GM12878 (cell line): ENCODE results near the gene HSPA4. TPM values are rescaled to one million over a fixed set of nuclear protein-coding genes. Genes with fewer than 3 reads are reported as not detected.

Experiments
- ATAC-seq: fragments of 200-7000 bp; cut with Tn5 transposase; 3 replicates; pipeline ENCODE4 v1.9.1; 2020; ENCODE audit warnings: mild to moderate bottlenecking, moderate library complexity
- BruUV-seq: library from RNA; stranded (reverse); fragments of 400-500 nt; replicated peaks from 2 replicates; lab custom pipeline; 2021; lab: Mats Ljungman, UMichigan
- CTCF ChIA-PET: fragments of 300-600 bp; sonication (Branson Sonifier 250); formaldehyde crosslinking; extraction: SDS; loops from one replicate; lab custom pipeline; 2021; ENCODE audit warnings: inconsistent platforms; lab: Yijun Ruan, JAX
- POLR2A ChIA-PET: fragments of 350-600 bp; formaldehyde crosslinking; extraction: SDS; loops from one replicate; lab custom pipeline; 2021; ENCODE audit warnings: inconsistent platforms; lab: Charles Lee
- RAD21 ChIA-PET: fragments of 300-600 bp; sonication (Branson Sonifier 250); formaldehyde crosslinking; loops from one replicate; lab custom pipeline; 2023; ENCODE audit warnings: antibody characterized with exemption; ENCODE audit not compliant: unreplicated experiment; lab: Charles Lee
- SMC1A ChIA-PET: fragments of 300-600 bp; sonication (Branson Sonifier 250); formaldehyde crosslinking; loops from one replicate; lab custom pipeline; 2023; ENCODE audit not compliant: unreplicated experiment, uncharacterized antibody; lab: Charles Lee
- DNase-seq: peaks from one replicate; pipeline ENCODE4 v3.0.0-alpha.2; 2011; ENCODE audit warnings: low read depth, low spot score
- FAIRE-seq: peaks from 3 replicates; lab custom pipeline; 2011; peaks lifted over from hg19 to GRCh38; lab: Jason Lieb, UNC
- H2AFZ ChIP-seq: 2 replicates; pipeline ENCODE4 v1.6.0; 2011; ENCODE audit warnings: low read depth, low read length, control low read depth; ENCODE audit not compliant: control insufficient read depth
- H3K27ac ChIP-seq: 2 replicates; pipeline ENCODE4 v1.5.1; 2011; ENCODE audit warnings: control low read depth; ENCODE audit not compliant: control insufficient read depth, insufficient read depth
- H3K27me3 ChIP-seq, 2 experiments: replicated peaks in 1 of 2; 2 replicates each; pipeline versions ENCODE4 v1.6.0 to v1.6.1; 2011; ENCODE audit warnings: low read length in 1 of 2; ENCODE audit not compliant: control insufficient read depth in 2 of 2, insufficient read depth in 2 of 2
- H3K36me3 ChIP-seq, 2 experiments: 2 replicates each; pipeline ENCODE4 v1.5.1; 2011; ENCODE audit warnings: low read length in 1 of 2; ENCODE audit not compliant: control insufficient read depth in 2 of 2, insufficient read depth in 2 of 2
- H3K4me1 ChIP-seq: 2 replicates; pipeline ENCODE4 v1.6.1; 2011; ENCODE audit warnings: mild to moderate bottlenecking, low read length, moderate library complexity, mixed read lengths; ENCODE audit not compliant: control insufficient read depth, insufficient read depth
- H3K4me2 ChIP-seq: 2 replicates; pipeline ENCODE4 v1.6.0; 2011; ENCODE audit warnings: control low read depth; ENCODE audit not compliant: control insufficient read depth, insufficient read depth
- H3K4me3 ChIP-seq: fragments of 200-600 bp; sonication (generic); 2 replicates; pipeline ENCODE4 v1.5.1; 2016
- H3K79me2 ChIP-seq: 2 replicates; pipeline ENCODE4 v1.6.0; 2011; ENCODE audit warnings: low read length; ENCODE audit not compliant: control insufficient read depth, insufficient read depth
- H3K9ac ChIP-seq: 2 replicates; pipeline ENCODE4 v1.8.0; 2011; ENCODE audit warnings: low read length, control low read depth, mixed read lengths; ENCODE audit not compliant: control insufficient read depth, insufficient read depth
- H3K9me3 ChIP-seq: replicated peaks from 3 replicates; pipeline ENCODE4 v1.5.1; 2011; ENCODE audit warnings: mild to moderate bottlenecking, low read length; ENCODE audit not compliant: control insufficient read depth, insufficient read depth
- H4K20me1 ChIP-seq: 2 replicates; pipeline ENCODE4 v1.6.0; 2011; ENCODE audit not compliant: control insufficient read depth, insufficient read depth
- NFIC ChIP-seq: IDR thresholded peaks from 2 replicates; pipeline ENCODE4 v1.6.1; 2012; ENCODE audit warnings: low read depth, mild to moderate bottlenecking, inconsistent platforms, low read length, moderate library complexity
- ZZZ3 ChIP-seq: IDR thresholded peaks from 2 replicates; pipeline ENCODE4 v1.6.1; 2011; ENCODE audit warnings: low read depth; ENCODE audit not compliant: control insufficient read depth, insufficient read length
- WGBS: methylation state at CpG from one replicate; pipeline ENCODE4 v1.1.6; 2016; ENCODE audit warnings: low lambda C conversion rate; ENCODE audit not compliant: insufficient replicate concordance, insufficient coverage; ENCODE audit errors: missing lambda C conversion rate; 5-methylcytosine and 5-hydroxymethylcytosine counted together
- in situ Hi-C: fragments of 300-500 bp; cut with MboI; formaldehyde crosslinking; loops from 9 replicates; pipeline ENCODE4 v1.14.3; 2018; ENCODE audit warnings: mixed read lengths
- intact Hi-C: fragments of 100-400 bp; cut with micrococcal nuclease; formaldehyde crosslinking; loops from one replicate; pipeline ENCODE4 v1.14.2; 2022; ENCODE audit not compliant: unreplicated experiment
- polyA plus RNA-seq, 11 experiments: library from polyadenylated mRNA; depleted of rRNA in 4 of 11; unstranded in 6 of 11; stranded (reverse) in 5 of 11; fragments of >200 nt; fragmentation: Nextera tagmentation in 4 of 11; fragmentation: Illumina TruSeq in 1 of 11; extraction: Ambion mirVana in 4 of 11; extraction: Trizol in 1 of 11; gene quantifications; 1 replicate in 1 of 11; 2 replicates in 10 of 11; pipeline versions ENCODE4 v1.2.1 to v1.2.3, GENCODE V29; 2011 to 2016; ENCODE audit warnings: inconsistent platforms in 2 of 11, missing spikeins in 2 of 11, low read depth in 1 of 11
- total RNA-seq, 4 experiments: library from RNA; depleted of rRNA in 3 of 4; stranded (reverse); fragments of >200 nt in 3 of 4; fragmentation: Illumina TruSeq in 1 of 4; extraction: Trizol in 1 of 4; gene quantifications; 2 replicates each; pipeline versions ENCODE4 v1.2.1 to v1.2.3, GENCODE V29; 2013 to 2021
- TF ChIP-seq, protein P1 (sequence below): IDR thresholded peaks from 2 replicates; pipeline ENCODE4 v1.6.1; 2012; ENCODE audit warnings: mild to moderate bottlenecking, low read depth, low read length
- TF ChIP-seq, protein P2 (sequence below): IDR thresholded peaks from 2 replicates; pipeline ENCODE4 v1.6.1; 2011; ENCODE audit warnings: mild to moderate bottlenecking, low read depth, low read length, moderate library complexity; ENCODE audit not compliant: insufficient replicate concordance

HSPA4 gene
- total and polyA plus RNA-seq, 10 of the 15 experiments (the other 5 are each of a cell fraction or from before 2014, with no cell fraction given), result 61.6 to 234 (median 116) TPM

DNA sequence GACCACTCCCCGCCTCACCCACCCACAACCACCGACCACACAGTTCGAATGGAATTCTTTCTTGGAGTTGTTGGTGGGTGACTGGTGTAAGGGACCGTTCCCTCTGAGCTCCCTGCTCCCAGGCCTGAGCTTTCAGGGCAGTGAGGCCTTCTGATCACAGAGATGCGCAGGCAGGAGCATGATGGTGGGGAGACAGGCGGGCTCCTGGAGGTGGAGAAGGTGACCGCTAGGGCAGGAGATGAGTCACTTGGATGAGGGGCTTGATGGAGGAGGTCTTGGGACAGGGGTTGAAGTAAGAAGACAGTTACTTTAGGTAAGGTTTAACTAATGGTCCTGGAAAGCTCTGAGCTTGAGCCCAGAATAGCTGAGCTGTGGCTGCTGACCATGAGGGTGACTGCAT lies 88.5 kb downstream of the HSPA4 start:
- DNase-seq (no peak), FAIRE-seq (no peak), ATAC-seq (no peak)
- Histone ChIP-seq H3K27me3 (peaks cover 0 to 5% of the 10 kb centered on the region in 2 experiments; a peak in 3 of 4 replicates), H3K9me3 (no peaks in the 10 kb centered on the region; the same call in 2 of the 3 replicates), H3K36me3 (no peaks in the 10 kb centered on the region), H3K9ac (no peak overlapping the region), H3K4me2 (no peak overlapping the region), H3K79me2 (no peaks in the 10 kb centered on the region), H2AFZ (no peak overlapping the region), H3K27ac (no peak overlapping the region), H3K4me3 (no peak overlapping the region), H3K4me1 (no peaks in the 10 kb centered on the region), H4K20me1 (no peaks in the 10 kb centered on the region)
- 34% methylated on average over 7 of the region's 7 CpGs for WGBS
- ChIA-PET SMC1A (interaction anchor here (0.5 to 1.5 kb wide), 2 partner anchors 11 to 249 kb away, joined by 3 read pairs; no protein-coding TSS in a partner anchor), CTCF (interaction anchor here (0.6 to 0.8 kb wide), 2 partner anchors 29 to 202 kb away, joined by 3 read pairs; no protein-coding TSS in a partner anchor), POLR2A (no interaction called here), RAD21 (no interaction called here)
- no TSS peak for BruUV-seq
- intact Hi-C loops (no loop called here), in situ Hi-C loops (no loop called here)
- TF ChIP-seq, protein P1, sequence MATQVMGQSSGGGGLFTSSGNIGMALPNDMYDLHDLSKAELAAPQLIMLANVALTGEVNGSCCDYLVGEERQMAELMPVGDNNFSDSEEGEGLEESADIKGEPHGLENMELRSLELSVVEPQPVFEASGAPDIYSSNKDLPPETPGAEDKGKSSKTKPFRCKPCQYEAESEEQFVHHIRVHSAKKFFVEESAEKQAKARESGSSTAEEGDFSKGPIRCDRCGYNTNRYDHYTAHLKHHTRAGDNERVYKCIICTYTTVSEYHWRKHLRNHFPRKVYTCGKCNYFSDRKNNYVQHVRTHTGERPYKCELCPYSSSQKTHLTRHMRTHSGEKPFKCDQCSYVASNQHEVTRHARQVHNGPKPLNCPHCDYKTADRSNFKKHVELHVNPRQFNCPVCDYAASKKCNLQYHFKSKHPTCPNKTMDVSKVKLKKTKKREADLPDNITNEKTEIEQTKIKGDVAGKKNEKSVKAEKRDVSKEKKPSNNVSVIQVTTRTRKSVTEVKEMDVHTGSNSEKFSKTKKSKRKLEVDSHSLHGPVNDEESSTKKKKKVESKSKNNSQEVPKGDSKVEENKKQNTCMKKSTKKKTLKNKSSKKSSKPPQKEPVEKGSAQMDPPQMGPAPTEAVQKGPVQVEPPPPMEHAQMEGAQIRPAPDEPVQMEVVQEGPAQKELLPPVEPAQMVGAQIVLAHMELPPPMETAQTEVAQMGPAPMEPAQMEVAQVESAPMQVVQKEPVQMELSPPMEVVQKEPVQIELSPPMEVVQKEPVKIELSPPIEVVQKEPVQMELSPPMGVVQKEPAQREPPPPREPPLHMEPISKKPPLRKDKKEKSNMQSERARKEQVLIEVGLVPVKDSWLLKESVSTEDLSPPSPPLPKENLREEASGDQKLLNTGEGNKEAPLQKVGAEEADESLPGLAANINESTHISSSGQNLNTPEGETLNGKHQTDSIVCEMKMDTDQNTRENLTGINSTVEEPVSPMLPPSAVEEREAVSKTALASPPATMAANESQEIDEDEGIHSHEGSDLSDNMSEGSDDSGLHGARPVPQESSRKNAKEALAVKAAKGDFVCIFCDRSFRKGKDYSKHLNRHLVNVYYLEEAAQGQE, result no peak

DNA sequence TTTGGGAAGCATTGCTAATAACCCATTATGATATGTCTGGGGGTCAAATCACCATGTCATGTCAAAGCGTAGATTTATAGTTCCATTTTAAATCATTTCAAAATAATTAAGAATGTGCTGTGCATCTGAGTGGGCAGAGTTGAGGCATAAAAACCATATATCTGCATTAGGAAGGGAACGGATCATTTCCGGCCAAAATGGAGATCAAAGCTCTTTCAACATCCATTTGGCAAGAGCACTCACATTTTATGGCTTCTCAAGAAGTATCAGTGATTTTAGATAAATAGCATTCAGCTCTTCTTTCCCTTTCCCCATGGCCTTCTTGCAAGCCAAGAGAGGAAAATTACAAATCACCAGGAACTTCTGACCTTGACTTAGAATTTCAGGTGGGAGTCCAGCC lies 89.9 kb downstream of the HSPA4 start:
- H3K9me3 ChIP-seq, result no peaks in the 10 kb centered on the region; the same call in 2 of the 3 replicates
- no peaks in the 10 kb centered on the region for H3K4me1 ChIP-seq
- peaks cover 0 to 5% of the 10 kb centered on the region in 2 experiments; a peak in 3 of 4 replicates for H3K27me3 ChIP-seq
- ChIA-PET CTCF (interaction anchor here (0.6 to 1.2 kb wide), 3 partner anchors 11 to 1019 kb away, joined by 3 to 5 read pairs (median 4); no protein-coding TSS in a partner anchor), RAD21 (no interaction called here), POLR2A (no interaction called here), SMC1A (interaction anchor here (0.6 kb wide), 1 partner anchor 828 kb away, joined by 3 read pairs; no protein-coding TSS in a partner anchor)
- ATAC-seq (no peak), DNase-seq (no peak)
- no peak overlapping the region for H3K9ac ChIP-seq
- no peak overlapping the region for H2AFZ ChIP-seq
- in situ Hi-C loops, result no loop called here
- no peaks in the 10 kb centered on the region for H3K36me3 ChIP-seq
- no peak overlapping the region for H3K27ac ChIP-seq
- H3K4me2 ChIP-seq, result no peak overlapping the region
- H4K20me1 ChIP-seq, result no peaks in the 10 kb centered on the region
- WGBS, result 88% methylated on average over 3 of the region's 3 CpGs
- no peak overlapping the region for H3K4me3 ChIP-seq
- TF ChIP-seq NFIC (no peak), ZZZ3 (no peak)
- TF ChIP-seq, protein P2, sequence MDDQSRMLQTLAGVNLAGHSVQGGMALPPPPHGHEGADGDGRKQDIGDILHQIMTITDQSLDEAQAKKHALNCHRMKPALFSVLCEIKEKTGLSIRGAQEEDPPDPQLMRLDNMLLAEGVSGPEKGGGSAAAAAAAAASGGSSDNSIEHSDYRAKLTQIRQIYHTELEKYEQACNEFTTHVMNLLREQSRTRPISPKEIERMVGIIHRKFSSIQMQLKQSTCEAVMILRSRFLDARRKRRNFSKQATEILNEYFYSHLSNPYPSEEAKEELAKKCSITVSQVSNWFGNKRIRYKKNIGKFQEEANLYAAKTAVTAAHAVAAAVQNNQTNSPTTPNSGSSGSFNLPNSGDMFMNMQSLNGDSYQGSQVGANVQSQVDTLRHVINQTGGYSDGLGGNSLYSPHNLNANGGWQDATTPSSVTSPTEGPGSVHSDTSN, result no peak
- TF ChIP-seq, all 136 proteins: peak for 0
- intact Hi-C loops, result no loop called here
- no TSS peak for BruUV-seq
- no peak for FAIRE-seq
- no peaks in the 10 kb centered on the region for H3K79me2 ChIP-seq
